Endothelial cell of umbilical vein (primary cell): Measurements from ENCODE around the gene VWA5B2. TPM values are rescaled to one million over a fixed set of nuclear protein-coding genes. Genes with fewer than 3 reads are reported as not detected.
A peak's percentile ranks its signal among the peaks of the same experiment; 100 is the strongest.

Experiments
- BruUV-seq: library from RNA; stranded (reverse); fragments of 400-500 nt; replicated peaks from 2 replicates; lab custom pipeline; 2021; lab: Mats Ljungman, UMichigan
- CTCF ChIA-PET: fragments of 300-600, 350-600 bp; sonication (Branson Sonifier 250); formaldehyde crosslinking; loops from one replicate; lab custom pipeline; 2021; ENCODE audit warnings: antibody characterized with exemption, inconsistent platforms; lab: Charles Lee
- POLR2A ChIA-PET: fragments of 300-600, 350-600 bp; sonication (Branson Sonifier 250); formaldehyde crosslinking; loops from one replicate; lab custom pipeline; 2021; ENCODE audit warnings: antibody characterized with exemption, inconsistent platforms; lab: Charles Lee
- DNase-seq: peaks from one replicate; pipeline ENCODE4 v3.0.0-alpha.2; 2011; ENCODE audit warnings: low read depth, low spot score
- FAIRE-seq: peaks from 2 replicates; lab custom pipeline; 2011; peaks lifted over from hg19 to GRCh38; lab: Jason Lieb, UNC
- H2AFZ ChIP-seq: 2 replicates; pipeline ENCODE4 v1.6.0; 2012; ENCODE audit warnings: low read depth, low read length, control low read depth, inconsistent platforms
- H3K27ac ChIP-seq: 2 replicates; pipeline ENCODE4 v1.5.1; 2011; ENCODE audit warnings: low read depth, mild to moderate bottlenecking, control low read depth, low read length, moderate library complexity; ENCODE audit not compliant: insufficient read depth
- H3K27me3 ChIP-seq, 2 experiments: 2 replicates each; pipeline versions ENCODE4 v1.6.0 to v1.6.1; 2011; ENCODE audit warnings: low read length in 2 of 2, mixed read lengths in 1 of 2; ENCODE audit not compliant: control insufficient read depth in 2 of 2, insufficient read depth in 2 of 2
- H3K36me3 ChIP-seq, 2 experiments: 2 replicates in 1 of 2; 3 replicates in 1 of 2; pipeline ENCODE4 v1.5.1; 2011; ENCODE audit warnings: low read length in 2 of 2, mild to moderate bottlenecking in 1 of 2, moderate library complexity in 1 of 2; ENCODE audit not compliant: control insufficient read depth in 2 of 2, insufficient read depth in 2 of 2; ENCODE audit errors: extremely low read depth in 1 of 2
- H3K4me1 ChIP-seq: 3 replicates; pipeline ENCODE4 v1.5.1; 2011; ENCODE audit warnings: mild to moderate bottlenecking, low read length; ENCODE audit not compliant: control insufficient read depth, insufficient read depth; ENCODE audit errors: extremely low read depth
- H3K4me2 ChIP-seq: 2 replicates; pipeline ENCODE4 v1.6.1; 2011; ENCODE audit warnings: low read length, control low read depth, mixed read lengths; ENCODE audit not compliant: insufficient read depth
- H3K4me3 ChIP-seq, 3 experiments: fragments of 200-600 bp in 1 of 3; sonication (generic), shearing (Covaris generic) in 1 of 3; replicated peaks in 1 of 3; 2 replicates each; pipeline ENCODE4 v1.5.1; 2011 to 2016; ENCODE audit warnings: control low read depth in 3 of 3, low read length in 3 of 3, mild to moderate bottlenecking in 2 of 3, inconsistent platforms in 1 of 3, low read depth in 1 of 3, moderate library complexity in 1 of 3; ENCODE audit not compliant: insufficient read depth in 1 of 3
- H3K79me2 ChIP-seq: 2 replicates; pipeline ENCODE4 v1.6.0; 2012; ENCODE audit warnings: low read length, inconsistent platforms; ENCODE audit not compliant: control insufficient read depth, insufficient read depth
- H3K9ac ChIP-seq: replicated peaks from 2 replicates; pipeline ENCODE3; 2011; ENCODE audit warnings: low read length, control low read depth; ENCODE audit not compliant: insufficient read depth; ENCODE audit errors: extremely low read depth
- H3K9me1 ChIP-seq: replicated peaks from 3 replicates; pipeline ENCODE4 v1.6.0; 2011; ENCODE audit warnings: mild to moderate bottlenecking, low read length; ENCODE audit not compliant: control insufficient read depth, insufficient read depth; ENCODE audit errors: extremely low read depth
- H3K9me3 ChIP-seq: replicated peaks from 2 replicates; pipeline ENCODE4 v1.5.1; 2012; ENCODE audit warnings: low read length, inconsistent platforms; ENCODE audit not compliant: control insufficient read depth, insufficient read depth
- H4K20me1 ChIP-seq: replicated peaks from 2 replicates; pipeline ENCODE3; 2011; ENCODE audit warnings: mild to moderate bottlenecking, low read length; ENCODE audit not compliant: control insufficient read depth, insufficient read depth; ENCODE audit errors: extremely low read depth
- JUN ChIP-seq: IDR thresholded peaks from 2 replicates; pipeline ENCODE4 v1.6.1; 2011; ENCODE audit warnings: borderline replicate concordance, low read depth; ENCODE audit not compliant: insufficient read length, insufficient read depth
- dilution Hi-C: fragments of 300-500 bp; cut with MboI; formaldehyde crosslinking; loops from one replicate; pipeline ENCODE4 v1.15.0; 2019; ENCODE audit warnings: low sequenced_read_pairs; ENCODE audit not compliant: extremely low pct_ligation_motif_present
- intact Hi-C: fragments of 100-400 bp; cut with micrococcal nuclease; formaldehyde crosslinking; loops from one replicate; pipeline ENCODE4 v1.10.0; 2022
- polyA plus RNA-seq, 4 experiments: library from polyadenylated mRNA; depleted of rRNA in 3 of 4; stranded (reverse) in 3 of 4; unstranded in 1 of 4; fragments of >200 nt; gene quantifications; 2 replicates each; pipeline versions ENCODE4 v1.2.1 to v1.2.3, GENCODE V29; 2011 to 2012; ENCODE audit warnings: missing spikeins in 1 of 4
- total RNA-seq: library from RNA; stranded (reverse); gene quantifications from 2 replicates; pipeline ENCODE4 v1.2.3, GENCODE V29; 2021
- TF ChIP-seq, protein P1 (sequence below), 2 donors: IDR thresholded peaks; 1 replicate in 1 of 2; 2 replicates in 1 of 2; pipeline ENCODE4 v1.5.1; 2011; ENCODE audit warnings: low read length in 2 of 2, mild to moderate bottlenecking in 2 of 2, moderate library complexity in 2 of 2, control low read depth in 1 of 2, inconsistent platforms in 1 of 2, low read depth in 1 of 2; ENCODE audit not compliant: insufficient read depth in 1 of 2; ENCODE audit errors: extremely low read depth in 1 of 2

Gene VWA5B2
- total and polyA plus RNA-seq, 2 donors (not counting 3 experiments of a cell fraction or from before 2014, with no cell fraction given): 0.03 TPM; not detected in 1

DNA sequence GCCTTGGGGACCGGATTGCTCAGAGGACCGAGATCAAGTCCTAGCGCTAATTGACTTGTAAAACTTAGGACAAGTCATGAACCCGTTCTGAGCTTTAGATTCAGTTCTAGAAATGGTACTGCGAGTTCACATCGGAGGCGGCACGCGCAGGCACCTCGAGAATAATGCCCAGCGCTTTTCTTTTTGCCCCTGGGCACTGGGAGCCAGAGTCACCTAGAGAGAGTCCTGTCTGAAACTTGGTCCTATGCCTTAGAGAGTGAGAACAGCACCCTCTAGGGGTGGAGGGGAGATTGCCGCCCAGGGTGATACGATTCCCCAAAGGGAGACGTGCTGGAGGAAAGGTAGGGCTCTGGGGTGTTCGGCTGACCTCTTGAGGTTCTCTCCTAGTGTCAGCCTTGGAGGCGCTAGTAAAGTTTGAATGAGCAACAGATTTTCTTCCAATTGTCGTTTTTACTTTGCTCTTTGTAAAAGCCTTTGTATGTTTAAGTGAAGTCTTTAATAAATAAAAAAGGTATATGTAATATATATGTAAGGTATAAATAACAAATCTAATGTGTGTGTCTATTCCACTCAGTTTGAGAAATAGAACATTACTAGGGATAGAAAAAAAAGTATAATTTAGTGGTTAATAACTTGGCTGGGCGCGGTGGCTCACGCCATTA is 20.9 kb downstream of the VWA5B2 start:
- POLR2A ChIA-PET: no interaction called here
- H3K36me3 ChIP-seq: peaks cover 0 to 2% of the 10 kb centered on the region in 2 experiments

More for the DNA sequence above, 20.9 kb downstream of the VWA5B2 start:
- H3K4me3 ChIP-seq: peak overlapping the region; percentile 15 to 100 (median 76)
- intact Hi-C loops (loop anchor here (1.0 to 2.0 kb wide), 8 partner anchors 23 to 355 kb away; partner anchors contain the start of genes ABCF3, AP2M1 and EIF2B5), dilution Hi-C loops (no loop called here)
- BruUV-seq: no TSS peak
- no peak overlapping the region for H3K27ac ChIP-seq
- CTCF ChIA-PET: interaction anchor here (0.6 to 1.5 kb wide), 21 partner anchors 8 to 366 kb away, joined by 3 to 21 read pairs (median 4); partner anchors contain the start of genes ABCF3, CAMK2N2 and PARL
- H4K20me1 ChIP-seq: no peaks in the 10 kb centered on the region
- peak overlapping the region; percentile 97 for H3K4me2 ChIP-seq
- peaks cover 4% of the 10 kb centered on the region for H3K79me2 ChIP-seq
- DNase-seq (peak; percentile 89), FAIRE-seq (peak; percentile 92)
- H3K9me3 ChIP-seq: no peaks in the 10 kb centered on the region
- H3K27me3 ChIP-seq: no peaks in the 10 kb centered on the region
- peak overlapping the region; percentile 6 for H3K9ac ChIP-seq
- peak overlapping the region; percentile 91 for H2AFZ ChIP-seq
- TF ChIP-seq, protein P1, sequence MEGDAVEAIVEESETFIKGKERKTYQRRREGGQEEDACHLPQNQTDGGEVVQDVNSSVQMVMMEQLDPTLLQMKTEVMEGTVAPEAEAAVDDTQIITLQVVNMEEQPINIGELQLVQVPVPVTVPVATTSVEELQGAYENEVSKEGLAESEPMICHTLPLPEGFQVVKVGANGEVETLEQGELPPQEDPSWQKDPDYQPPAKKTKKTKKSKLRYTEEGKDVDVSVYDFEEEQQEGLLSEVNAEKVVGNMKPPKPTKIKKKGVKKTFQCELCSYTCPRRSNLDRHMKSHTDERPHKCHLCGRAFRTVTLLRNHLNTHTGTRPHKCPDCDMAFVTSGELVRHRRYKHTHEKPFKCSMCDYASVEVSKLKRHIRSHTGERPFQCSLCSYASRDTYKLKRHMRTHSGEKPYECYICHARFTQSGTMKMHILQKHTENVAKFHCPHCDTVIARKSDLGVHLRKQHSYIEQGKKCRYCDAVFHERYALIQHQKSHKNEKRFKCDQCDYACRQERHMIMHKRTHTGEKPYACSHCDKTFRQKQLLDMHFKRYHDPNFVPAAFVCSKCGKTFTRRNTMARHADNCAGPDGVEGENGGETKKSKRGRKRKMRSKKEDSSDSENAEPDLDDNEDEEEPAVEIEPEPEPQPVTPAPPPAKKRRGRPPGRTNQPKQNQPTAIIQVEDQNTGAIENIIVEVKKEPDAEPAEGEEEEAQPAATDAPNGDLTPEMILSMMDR (IDR thresholded peaks at IDR 0.05; ENCODE audit: extremely low read depth in 1 of 2, insufficient read depth in 1 of 2, low read depth in 1 of 2, low read length in 2 of 2): peak; percentile 88 to 93
- no peak for TF ChIP-seq JUN
- no peaks in the 10 kb centered on the region for H3K9me1 ChIP-seq
- peaks cover 7% of the 10 kb centered on the region for H3K4me1 ChIP-seq
